Measurements from ENCODE around the gene TBC1D22B.
A peak's percentile ranks its signal among the peaks of the same experiment; 100 is the strongest.

Gene TBC1D22B

GRCh38 chr6:37244430-37245310 lies 12.9 kb upstream of the TBC1D22B start (continued):
- TF ChIP-seq ZEB2 (tag by site-specific recombination; IDR thresholded peaks at IDR 0.05): peak; percentile 97
- peak; percentile 83 for TF ChIP-seq TSHZ1 (tag by site-specific recombination; IDR thresholded peaks at IDR 0.05; ENCODE audit: borderline replicate concordance)
- TF ChIP-seq ZNF138 (tag by site-specific recombination; IDR thresholded peaks at IDR 0.05; ENCODE audit: borderline replicate concordance): no peak
- peak; percentile 95 for TF ChIP-seq TRIM28 (IDR thresholded peaks at IDR 0.05; ENCODE audit: borderline replicate concordance, low read length)
- peak; percentile 80 for TF ChIP-seq ZNF843 (tag by site-specific recombination; IDR thresholded peaks at IDR 0.05)
- no peak for TF ChIP-seq KLF1 (tag by site-specific recombination; IDR thresholded peaks at IDR 0.05)
- TF ChIP-seq SALL2 (tag by site-specific recombination; IDR thresholded peaks at IDR 0.05; ENCODE audit: borderline replicate concordance): no peak
- TF ChIP-seq ZNF501 (tag by site-specific recombination; IDR thresholded peaks at IDR 0.05): no peak; the same call in none of the 2 replicates
- peak; percentile 90 for TF ChIP-seq ATF2 (tag by site-specific recombination; IDR thresholded peaks at IDR 0.05; ENCODE audit: low read depth)
- 0 out of 2 replicates have a peak, but pooled peaks have one; percentile 18 for TF ChIP-seq ZNF2 (tag by site-specific recombination; IDR thresholded peaks at IDR 0.05)
- no peak for TF ChIP-seq ZNF324 (tag by site-specific recombination; IDR thresholded peaks at IDR 0.05)
- peak; percentile 40 for TF ChIP-seq GLIS1 (tag by site-specific recombination; IDR thresholded peaks at IDR 0.05)
- TF ChIP-seq ZNF394 (tag by site-specific recombination; IDR thresholded peaks at IDR 0.05; ENCODE audit: borderline replicate concordance): peak; percentile 82; the same call in 1 of the 2 replicates
- TF ChIP-seq ZNF670 (tag by site-specific recombination; IDR thresholded peaks at IDR 0.05; ENCODE audit: low read depth): no peak
- peak; percentile 79 for TF ChIP-seq KLF8 (tag by site-specific recombination; IDR thresholded peaks at IDR 0.05)
- TF ChIP-seq ZNF335 (tag by site-specific recombination; conservative IDR thresholded peaks at IDR 0.05): peak; percentile 34
- TF ChIP-seq ZNF174 (tag by site-specific recombination; IDR thresholded peaks at IDR 0.05): no peak
- TF ChIP-seq ZNF664 (tag by site-specific recombination; IDR thresholded peaks at IDR 0.05): peak; percentile 60; the same call in 1 of the 2 replicates
- TF ChIP-seq ZNF530 (tag by site-specific recombination; IDR thresholded peaks at IDR 0.05; ENCODE audit: low read depth): no peak
- peak; percentile 84 for TF ChIP-seq ZFP69B (tag by site-specific recombination; IDR thresholded peaks at IDR 0.05)
- TF ChIP-seq ZNF155 (tag by site-specific recombination; IDR thresholded peaks at IDR 0.05): no peak
- TF ChIP-seq ZNF610 (tag by site-specific recombination; IDR thresholded peaks at IDR 0.05; ENCODE audit: borderline replicate concordance): peak; percentile 29; the same call in 1 of the 2 replicates
- no peak for TF ChIP-seq ZFHX2 (tag by site-specific recombination; conservative IDR thresholded peaks at IDR 0.05)
- TF ChIP-seq ZFP37 (tag by site-specific recombination; IDR thresholded peaks at IDR 0.05): 0 out of 2 replicates have a peak, but pooled peaks have one; percentile 20
- TF ChIP-seq ZNF600 (tag by site-specific recombination; IDR thresholded peaks at IDR 0.05): peak; percentile 56; the same call in 1 of the 2 replicates
- no peak for TF ChIP-seq ZNF548 (tag by site-specific recombination; IDR thresholded peaks at IDR 0.05)
- peak; percentile 92 for TF ChIP-seq PRDM10 (tag by site-specific recombination; IDR thresholded peaks at IDR 0.05)
- TF ChIP-seq ZBTB8A (tag by site-specific recombination; IDR thresholded peaks at IDR 0.05): peak; percentile 51
- peak; percentile 99 for TF ChIP-seq IKZF3 (tag by site-specific recombination; IDR thresholded peaks at IDR 0.05)

All from HEK293 (cell line).